ENCODE results near the gene ATP8A2. TPM values are rescaled to one million over a fixed set of nuclear protein-coding genes. Genes with fewer than 3 reads are reported as not detected.
A peak's percentile ranks its signal among the peaks of the same experiment; 100 is the strongest.

Gene ATP8A2
- total RNA-seq, 1 donor from 2014 or later, result 1.7 TPM

- DNase-seq (no peak), ATAC-seq (no peak)
- no peaks in the 10 kb centered on the region for H3K27me3 ChIP-seq (ENCODE audit: low read depth)
- intact Hi-C loops (cut with DNase I), result no loop called here
- H3K9me3 ChIP-seq, result no peaks in the 10 kb centered on the region
- H3K4me3 ChIP-seq, result no peak overlapping the region
- TF ChIP-seq CTCF (IDR thresholded peaks at IDR 0.05), result no peak
- no peak overlapping the region for H3K27ac ChIP-seq
- peaks cover 7% of the 10 kb centered on the region for H3K4me1 ChIP-seq
- no peaks in the 10 kb centered on the region for H3K36me3 ChIP-seq
Measured at GRCh38 chr13:25881136-25881926, 509.6 kb downstream of the ATP8A2 start.

GRCh38 chr13:25881971-25882451 lies 510.2 kb downstream of the ATP8A2 start:
- no peak overlapping the region for H3K4me3 ChIP-seq
- H3K36me3 ChIP-seq, result no peaks in the 10 kb centered on the region
- no peaks in the 10 kb centered on the region for H3K9me3 ChIP-seq
- no peak for TF ChIP-seq CTCF (IDR thresholded peaks at IDR 0.05)
- ATAC-seq (no peak), DNase-seq (no peak)
- H3K27me3 ChIP-seq (ENCODE audit: low read depth), result no peaks in the 10 kb centered on the region
- peaks cover 7% of the 10 kb centered on the region for H3K4me1 ChIP-seq
- intact Hi-C loops (cut with DNase I), result no loop called here
- H3K27ac ChIP-seq, result no peak overlapping the region

GRCh38 chr13:25882466-25883357 lies 510.9 kb downstream of the ATP8A2 start:
- Histone ChIP-seq H3K9me3 (no peaks in the 10 kb centered on the region), H3K36me3 (no peaks in the 10 kb centered on the region), H3K4me3 (no peak overlapping the region), H3K4me1 (peaks cover 7% of the 10 kb centered on the region), H3K27ac (no peak overlapping the region), H3K27me3 (ENCODE audit: low read depth) (no peaks in the 10 kb centered on the region)
- intact Hi-C loops (cut with DNase I), result no loop called here
- no peak for DNase-seq
- TF ChIP-seq CTCF (IDR thresholded peaks at IDR 0.05), result no peak
- ATAC-seq, result peak; percentile 42 to 56

DNA sequence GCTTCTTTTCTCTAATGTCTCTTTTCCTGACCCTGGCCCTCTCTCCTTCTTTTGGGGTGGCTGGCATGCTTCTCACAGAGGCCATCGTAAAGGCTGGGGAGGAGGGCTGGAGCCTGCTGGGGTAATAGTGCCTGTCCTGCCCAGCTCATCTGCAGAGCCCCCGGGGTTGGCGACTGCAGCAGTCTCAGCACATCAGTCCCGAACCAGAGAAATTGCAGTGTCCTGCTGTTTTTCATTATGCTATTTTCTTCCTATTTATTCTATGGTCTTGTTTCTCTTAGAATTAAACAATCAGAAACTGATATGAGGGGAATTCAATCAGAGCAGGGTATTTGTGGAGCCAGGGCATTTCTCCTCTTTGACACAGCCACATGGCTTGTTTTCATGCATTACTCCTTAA lies 513.6 kb downstream of the ATP8A2 start:
- no peak for DNase-seq
- Histone ChIP-seq H3K9me3 (no peaks in the 10 kb centered on the region), H3K27ac (no peak overlapping the region), H3K36me3 (no peaks in the 10 kb centered on the region), H3K4me1 (peaks cover 7% of the 10 kb centered on the region), H3K4me3 (no peak overlapping the region), H3K27me3 (ENCODE audit: low read depth) (no peaks in the 10 kb centered on the region)
- ATAC-seq, result no peak
- no peak for TF ChIP-seq CTCF (IDR thresholded peaks at IDR 0.05)
- intact Hi-C loops (cut with DNase I), result no loop called here

- no peak overlapping the region for H3K4me3 ChIP-seq
- DNase-seq (no peak), ATAC-seq (no peak)
- H3K36me3 ChIP-seq, result no peaks in the 10 kb centered on the region
- H3K27ac ChIP-seq, result no peak overlapping the region
- no peaks in the 10 kb centered on the region for H3K9me3 ChIP-seq
- intact Hi-C loops (cut with DNase I), result no loop called here
- no peak for TF ChIP-seq CTCF (IDR thresholded peaks at IDR 0.05)
- H3K27me3 ChIP-seq (ENCODE audit: low read depth), result no peaks in the 10 kb centered on the region
- H3K4me1 ChIP-seq, result peaks cover 5% of the 10 kb centered on the region
Measured at GRCh38 chr13:25886438-25887214, 514.9 kb downstream of the ATP8A2 start.

All from lower lobe of right lung (tissue), 2 donors.